Endodermal cell (in vitro differentiated cells): ENCODE data around the gene MFSD1. TPM values are rescaled to one million over a fixed set of nuclear protein-coding genes. Genes with fewer than 3 reads are reported as not detected.

Experiments used
- DNase-seq: peaks from one replicate; pipeline ENCODE4 v3.0.0-alpha.2; 2017
- H3K27ac ChIP-seq: 2 replicates; pipeline ENCODE4 v1.5.1; 2013; ENCODE audit warnings: mild to moderate bottlenecking, low read depth, low read length, moderate library complexity
- H3K27me3 ChIP-seq: 2 replicates; pipeline ENCODE4 v1.6.1; 2013; ENCODE audit warnings: mild to moderate bottlenecking, low read length, moderate library complexity; ENCODE audit not compliant: insufficient read depth, control insufficient read depth, poor library complexity, severe bottlenecking
- H3K36me3 ChIP-seq: 2 replicates; pipeline ENCODE4 v1.7.0; 2013; ENCODE audit warnings: mild to moderate bottlenecking, low read length, moderate library complexity; ENCODE audit not compliant: control insufficient read depth, insufficient read depth
- H3K4me1 ChIP-seq: one replicate; pipeline ENCODE4 v1.7.0; 2013; ENCODE audit warnings: low read length; ENCODE audit not compliant: control insufficient read depth, insufficient read depth
- H3K4me3 ChIP-seq: 2 replicates; pipeline ENCODE4 v1.5.1; 2013; ENCODE audit warnings: mild to moderate bottlenecking, low read length, moderate library complexity
- H3K9ac ChIP-seq: 2 replicates; pipeline ENCODE4 v1.6.1; 2013; ENCODE audit warnings: mild to moderate bottlenecking, low read length, moderate library complexity; ENCODE audit not compliant: poor library complexity, severe bottlenecking; ENCODE audit errors: extremely low read depth
- H3K9me3 ChIP-seq: 2 replicates; pipeline ENCODE4 v1.6.1; 2013; ENCODE audit warnings: mild to moderate bottlenecking, low read length, moderate library complexity; ENCODE audit not compliant: control insufficient read depth
- H3K27ac Mint-ChIP-seq: 2 replicates; pipeline ENCODE4 v1.8.0; 2020; ENCODE audit warnings: mixed read lengths
- H3K27me3 Mint-ChIP-seq: 2 replicates; pipeline ENCODE4 v1.8.0; 2021; ENCODE audit warnings: mild to moderate bottlenecking, mixed read lengths; ENCODE audit not compliant: insufficient read depth
- H3K36me3 Mint-ChIP-seq: 2 replicates; pipeline ENCODE4 v1.8.0; 2020; ENCODE audit warnings: low read depth, mixed read lengths
- H3K4me1 Mint-ChIP-seq: 2 replicates; pipeline ENCODE4 v1.8.0; 2020; ENCODE audit warnings: mixed read lengths
- H3K4me3 Mint-ChIP-seq: 2 replicates; pipeline ENCODE4 v1.8.0; 2020; ENCODE audit warnings: mild to moderate bottlenecking, moderate library complexity, mixed read lengths
- H3K9me3 Mint-ChIP-seq: 2 replicates; pipeline ENCODE4 v1.8.0; 2020; ENCODE audit warnings: mild to moderate bottlenecking, mixed read lengths
- WGBS, 2 experiments: methylation state at CpG; one replicate each; pipeline versions ENCODE4 v1.1.5 to v1.1.7; 2013; ENCODE audit warnings: missing lambda C conversion rate in 2 of 2, mixed read lengths in 1 of 2; ENCODE audit not compliant: insufficient coverage in 1 of 2, insufficient read length in 1 of 2; 5-methylcytosine and 5-hydroxymethylcytosine counted together
- total RNA-seq, 2 donors: library from RNA; stranded (reverse); fragmentation: NEBNext Ultra II Directional in 1 of 2; extraction: Animal tissue kit (Norgen Biotek cat#: 25700) in 1 of 2; gene quantifications; 2 replicates in 1 of 2; 3 replicates in 1 of 2; pipeline ENCODE4 v1.2.1, GENCODE V29; 2021
- TF ChIP-seq, protein P1 (sequence below): fragments of 200-600 bp; sonication (generic); conservative IDR thresholded peaks from 2 replicates; pipeline ENCODE4 v1.5.0; 2021; ENCODE audit warnings: antibody characterized with exemption, mild to moderate bottlenecking

The MFSD1 gene
- total RNA-seq, 2 donors from 2014 or later: 11.7 to 13.4 TPM

- Histone ChIP-seq H3K36me3 (peaks cover 15% of the 10 kb centered on the region), H3K27me3 (no peaks in the 10 kb centered on the region), H3K4me1 (no peaks in the 10 kb centered on the region), H3K9ac (no peak overlapping the region), H3K9me3 (peaks cover 4% of the 10 kb centered on the region), H3K27ac (no peak overlapping the region), H3K4me3 (no peak overlapping the region)
- Mint-ChIP-seq H3K27me3 (no peaks in the 10 kb centered on the region), H3K9me3 (no peaks in the 10 kb centered on the region), H3K4me3 (no peak overlapping the region), H3K36me3 (peaks cover 7% of the 10 kb centered on the region), H3K4me1 (no peaks in the 10 kb centered on the region), H3K27ac (no peak overlapping the region)
- TF ChIP-seq, protein P1, sequence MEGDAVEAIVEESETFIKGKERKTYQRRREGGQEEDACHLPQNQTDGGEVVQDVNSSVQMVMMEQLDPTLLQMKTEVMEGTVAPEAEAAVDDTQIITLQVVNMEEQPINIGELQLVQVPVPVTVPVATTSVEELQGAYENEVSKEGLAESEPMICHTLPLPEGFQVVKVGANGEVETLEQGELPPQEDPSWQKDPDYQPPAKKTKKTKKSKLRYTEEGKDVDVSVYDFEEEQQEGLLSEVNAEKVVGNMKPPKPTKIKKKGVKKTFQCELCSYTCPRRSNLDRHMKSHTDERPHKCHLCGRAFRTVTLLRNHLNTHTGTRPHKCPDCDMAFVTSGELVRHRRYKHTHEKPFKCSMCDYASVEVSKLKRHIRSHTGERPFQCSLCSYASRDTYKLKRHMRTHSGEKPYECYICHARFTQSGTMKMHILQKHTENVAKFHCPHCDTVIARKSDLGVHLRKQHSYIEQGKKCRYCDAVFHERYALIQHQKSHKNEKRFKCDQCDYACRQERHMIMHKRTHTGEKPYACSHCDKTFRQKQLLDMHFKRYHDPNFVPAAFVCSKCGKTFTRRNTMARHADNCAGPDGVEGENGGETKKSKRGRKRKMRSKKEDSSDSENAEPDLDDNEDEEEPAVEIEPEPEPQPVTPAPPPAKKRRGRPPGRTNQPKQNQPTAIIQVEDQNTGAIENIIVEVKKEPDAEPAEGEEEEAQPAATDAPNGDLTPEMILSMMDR: no peak
- WGBS, 2 experiments: 90 to 92% methylated on average over 2 to 4 of the region's 4 CpGs
- no peak for DNase-seq
Measured at GRCh38 chr3:158830391-158830790, 28.5 kb downstream of the MFSD1 start.

DNA sequence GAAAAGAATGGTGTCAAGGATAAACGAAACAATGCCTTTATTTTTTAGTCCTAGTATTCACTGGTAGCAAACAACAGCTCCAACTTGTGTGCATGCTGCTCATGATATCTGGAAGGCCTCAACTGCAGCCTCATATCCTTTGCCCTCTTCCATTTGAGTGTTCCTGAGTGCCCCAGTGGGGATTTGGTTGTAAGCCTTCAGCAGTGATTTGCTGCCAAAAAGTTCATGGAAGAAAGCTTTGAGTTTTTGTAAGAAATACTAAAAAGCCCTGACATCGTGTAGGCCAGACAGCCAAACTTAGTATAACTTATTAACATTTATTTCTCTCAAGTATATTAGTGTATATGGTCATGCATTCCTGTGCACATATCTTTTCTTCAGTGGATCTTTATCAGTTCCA lies 30.0 kb downstream of the MFSD1 start:
- 97 to 100% methylated on average over 1 of the region's 2 CpGs for WGBS, 2 experiments
- TF ChIP-seq, protein P1: no peak
- Histone ChIP-seq H3K4me3 (no peak overlapping the region), H3K9ac (no peak overlapping the region), H3K9me3 (peaks cover 4% of the 10 kb centered on the region), H3K4me1 (no peaks in the 10 kb centered on the region), H3K27ac (no peak overlapping the region), H3K36me3 (peaks cover 15% of the 10 kb centered on the region), H3K27me3 (no peaks in the 10 kb centered on the region)
- Mint-ChIP-seq H3K9me3 (no peaks in the 10 kb centered on the region), H3K36me3 (peaks cover 7% of the 10 kb centered on the region), H3K4me3 (no peak overlapping the region), H3K27me3 (no peaks in the 10 kb centered on the region), H3K27ac (no peak overlapping the region), H3K4me1 (peaks cover 5% of the 10 kb centered on the region)
- DNase-seq: no peak

DNA sequence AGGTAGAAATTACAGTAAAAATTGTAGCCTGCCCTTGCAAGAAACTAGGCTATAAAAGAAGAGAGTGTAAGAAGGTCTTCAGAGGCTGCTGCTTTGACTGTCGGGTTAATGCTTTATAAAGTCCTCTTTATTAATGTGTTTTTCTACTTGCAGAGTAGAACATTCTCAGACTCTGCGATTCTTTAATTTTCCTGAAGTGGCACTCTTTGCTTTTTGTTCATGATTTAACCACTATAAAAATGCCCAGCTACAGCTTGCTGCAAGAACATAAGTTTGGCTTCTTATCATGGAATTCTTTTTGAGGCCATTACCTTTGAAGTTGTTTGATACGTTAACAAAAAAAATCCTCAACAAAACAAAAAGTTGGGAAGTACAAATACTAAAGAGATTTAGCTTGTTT lies 33.8 kb downstream of the MFSD1 start:
- peaks cover 2% of the 10 kb centered on the region for H3K36me3 ChIP-seq
- no peak overlapping the region for H3K4me3 Mint-ChIP-seq
- no peaks in the 10 kb centered on the region for H3K4me1 ChIP-seq
- no peaks in the 10 kb centered on the region for H3K27me3 ChIP-seq
- peaks cover under 1% of the 10 kb centered on the region for H3K9me3 ChIP-seq
- H3K36me3 Mint-ChIP-seq: peaks cover under 1% of the 10 kb centered on the region
- H3K4me1 Mint-ChIP-seq: peaks cover 7% of the 10 kb centered on the region
- no peak overlapping the region for H3K27ac ChIP-seq
- 96 to 100% methylated on average over 2 to 3 of the region's 3 CpGs for WGBS, 2 experiments
- TF ChIP-seq, protein P1: no peak
- H3K27ac Mint-ChIP-seq: no peak overlapping the region
- no peak overlapping the region for H3K9ac ChIP-seq
- DNase-seq: no peak
- no peak overlapping the region for H3K4me3 ChIP-seq
- H3K9me3 Mint-ChIP-seq: no peaks in the 10 kb centered on the region
- H3K27me3 Mint-ChIP-seq: peaks cover 3% of the 10 kb centered on the region
